ENCODE measurements around the gene ZNF135.

DNA sequence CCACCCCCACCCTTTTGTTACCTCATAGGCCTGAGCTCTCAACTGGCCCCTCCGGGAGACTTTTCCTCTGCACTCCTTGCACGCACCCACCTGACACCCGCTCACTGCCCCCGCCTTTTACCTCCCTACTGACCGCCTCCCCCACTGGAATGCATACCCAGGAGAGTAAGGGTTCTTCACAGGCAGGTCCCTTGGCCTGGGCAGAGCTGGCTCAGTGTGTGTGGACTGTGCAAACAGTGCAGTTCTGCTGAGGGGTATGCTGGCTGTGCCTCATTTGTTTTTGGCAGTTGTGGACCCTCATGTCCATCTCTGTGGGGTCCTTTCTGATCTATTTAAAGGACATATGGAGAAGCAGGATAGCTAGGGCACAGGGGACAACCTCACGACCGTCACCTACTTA lies 34.0 kb downstream of the ZNF135 start:
- TF ChIP-seq, protein P1, sequence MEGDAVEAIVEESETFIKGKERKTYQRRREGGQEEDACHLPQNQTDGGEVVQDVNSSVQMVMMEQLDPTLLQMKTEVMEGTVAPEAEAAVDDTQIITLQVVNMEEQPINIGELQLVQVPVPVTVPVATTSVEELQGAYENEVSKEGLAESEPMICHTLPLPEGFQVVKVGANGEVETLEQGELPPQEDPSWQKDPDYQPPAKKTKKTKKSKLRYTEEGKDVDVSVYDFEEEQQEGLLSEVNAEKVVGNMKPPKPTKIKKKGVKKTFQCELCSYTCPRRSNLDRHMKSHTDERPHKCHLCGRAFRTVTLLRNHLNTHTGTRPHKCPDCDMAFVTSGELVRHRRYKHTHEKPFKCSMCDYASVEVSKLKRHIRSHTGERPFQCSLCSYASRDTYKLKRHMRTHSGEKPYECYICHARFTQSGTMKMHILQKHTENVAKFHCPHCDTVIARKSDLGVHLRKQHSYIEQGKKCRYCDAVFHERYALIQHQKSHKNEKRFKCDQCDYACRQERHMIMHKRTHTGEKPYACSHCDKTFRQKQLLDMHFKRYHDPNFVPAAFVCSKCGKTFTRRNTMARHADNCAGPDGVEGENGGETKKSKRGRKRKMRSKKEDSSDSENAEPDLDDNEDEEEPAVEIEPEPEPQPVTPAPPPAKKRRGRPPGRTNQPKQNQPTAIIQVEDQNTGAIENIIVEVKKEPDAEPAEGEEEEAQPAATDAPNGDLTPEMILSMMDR (IDR thresholded peaks at IDR 0.05; ENCODE audit: insufficient read depth, low read length), result no peak
- TF ChIP-seq, protein P2, sequence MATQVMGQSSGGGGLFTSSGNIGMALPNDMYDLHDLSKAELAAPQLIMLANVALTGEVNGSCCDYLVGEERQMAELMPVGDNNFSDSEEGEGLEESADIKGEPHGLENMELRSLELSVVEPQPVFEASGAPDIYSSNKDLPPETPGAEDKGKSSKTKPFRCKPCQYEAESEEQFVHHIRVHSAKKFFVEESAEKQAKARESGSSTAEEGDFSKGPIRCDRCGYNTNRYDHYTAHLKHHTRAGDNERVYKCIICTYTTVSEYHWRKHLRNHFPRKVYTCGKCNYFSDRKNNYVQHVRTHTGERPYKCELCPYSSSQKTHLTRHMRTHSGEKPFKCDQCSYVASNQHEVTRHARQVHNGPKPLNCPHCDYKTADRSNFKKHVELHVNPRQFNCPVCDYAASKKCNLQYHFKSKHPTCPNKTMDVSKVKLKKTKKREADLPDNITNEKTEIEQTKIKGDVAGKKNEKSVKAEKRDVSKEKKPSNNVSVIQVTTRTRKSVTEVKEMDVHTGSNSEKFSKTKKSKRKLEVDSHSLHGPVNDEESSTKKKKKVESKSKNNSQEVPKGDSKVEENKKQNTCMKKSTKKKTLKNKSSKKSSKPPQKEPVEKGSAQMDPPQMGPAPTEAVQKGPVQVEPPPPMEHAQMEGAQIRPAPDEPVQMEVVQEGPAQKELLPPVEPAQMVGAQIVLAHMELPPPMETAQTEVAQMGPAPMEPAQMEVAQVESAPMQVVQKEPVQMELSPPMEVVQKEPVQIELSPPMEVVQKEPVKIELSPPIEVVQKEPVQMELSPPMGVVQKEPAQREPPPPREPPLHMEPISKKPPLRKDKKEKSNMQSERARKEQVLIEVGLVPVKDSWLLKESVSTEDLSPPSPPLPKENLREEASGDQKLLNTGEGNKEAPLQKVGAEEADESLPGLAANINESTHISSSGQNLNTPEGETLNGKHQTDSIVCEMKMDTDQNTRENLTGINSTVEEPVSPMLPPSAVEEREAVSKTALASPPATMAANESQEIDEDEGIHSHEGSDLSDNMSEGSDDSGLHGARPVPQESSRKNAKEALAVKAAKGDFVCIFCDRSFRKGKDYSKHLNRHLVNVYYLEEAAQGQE (IDR thresholded peaks at IDR 0.05; ENCODE audit: insufficient replicate concordance, low read depth), result no peak
- TF ChIP-seq POLR2AphosphoS5 (IDR thresholded peaks at IDR 0.05; ENCODE audit: low read depth) (no peak), SPI1 (IDR thresholded peaks at IDR 0.05; ENCODE audit: borderline replicate concordance, low read depth) (no peak)

Data from HL-60 (cell line).